Renal pelvis (tissue), 4 donors: ENCODE results near the gene XRN2. TPM values are rescaled to one million over a fixed set of nuclear protein-coding genes. Genes with fewer than 3 reads are reported as not detected.
A peak's percentile ranks its signal among the peaks of the same experiment; 100 is the strongest.

ENCODE experiments used
- DNase-seq: peaks from one replicate; pipeline ENCODE4 v3.0.0-alpha.2; 2013
- polyA plus RNA-seq, 3 donors: library from polyadenylated mRNA; unstranded; fragments of 120-200 nt; gene quantifications; one replicate each; pipeline ENCODE4 v1.2.1, GENCODE V29; 2013; ENCODE audit not compliant: insufficient read length in 3 of 3

The XRN2 gene
- polyA plus RNA-seq, 3 donors, result 90.3 to 95.1 (median 93.3) TPM

DNA sequence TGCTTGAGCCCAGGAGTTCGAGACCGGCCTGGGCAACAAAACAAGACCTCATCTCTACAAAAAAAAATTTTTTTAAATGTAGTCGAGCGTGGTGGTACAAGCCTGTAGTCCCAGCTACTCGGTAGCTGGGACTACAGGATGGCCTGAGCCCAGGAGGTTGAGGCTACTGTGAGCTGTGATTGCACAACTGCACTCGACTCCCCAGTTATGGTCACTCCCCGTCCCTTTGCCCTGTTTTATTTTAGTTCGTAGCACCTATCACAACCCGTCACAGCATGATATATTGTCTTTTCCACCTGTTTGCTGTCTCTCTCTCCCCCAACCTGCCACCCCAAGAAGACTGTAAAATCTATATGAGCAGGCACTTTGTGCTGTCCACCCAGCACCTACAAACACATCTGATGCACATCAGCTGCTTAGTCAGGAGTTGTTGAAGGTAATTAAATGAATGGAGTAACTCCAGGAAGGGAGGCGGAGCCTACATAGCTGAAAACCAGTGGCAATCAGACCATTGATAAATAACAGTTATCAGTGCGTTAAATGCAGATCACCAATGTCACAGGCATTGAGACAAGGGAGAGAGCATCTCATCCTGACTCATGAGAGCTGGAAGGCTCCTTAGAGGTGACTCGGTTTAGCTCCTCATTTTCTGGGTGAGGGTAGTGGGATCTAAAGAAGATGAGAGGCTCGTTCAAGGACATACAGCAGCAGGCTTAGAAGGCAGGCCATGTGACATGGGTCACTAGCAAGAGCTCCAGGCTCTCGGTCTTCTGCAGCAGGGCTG, 14.4 kb upstream of the XRN2 start:
- DNase-seq, result no peak

GRCh38 chr20:21289651-21290050, 13.5 kb upstream of the XRN2 start:
- DNase-seq, result no peak

- DNase-seq, result no peak
These were observed 12.1 kb upstream of the XRN2 start for GRCh38 chr20:21291026-21291425.

GRCh38 chr20:21294755-21295154, 8.4 kb upstream of the XRN2 start:
- DNase-seq, result no peak

DNA sequence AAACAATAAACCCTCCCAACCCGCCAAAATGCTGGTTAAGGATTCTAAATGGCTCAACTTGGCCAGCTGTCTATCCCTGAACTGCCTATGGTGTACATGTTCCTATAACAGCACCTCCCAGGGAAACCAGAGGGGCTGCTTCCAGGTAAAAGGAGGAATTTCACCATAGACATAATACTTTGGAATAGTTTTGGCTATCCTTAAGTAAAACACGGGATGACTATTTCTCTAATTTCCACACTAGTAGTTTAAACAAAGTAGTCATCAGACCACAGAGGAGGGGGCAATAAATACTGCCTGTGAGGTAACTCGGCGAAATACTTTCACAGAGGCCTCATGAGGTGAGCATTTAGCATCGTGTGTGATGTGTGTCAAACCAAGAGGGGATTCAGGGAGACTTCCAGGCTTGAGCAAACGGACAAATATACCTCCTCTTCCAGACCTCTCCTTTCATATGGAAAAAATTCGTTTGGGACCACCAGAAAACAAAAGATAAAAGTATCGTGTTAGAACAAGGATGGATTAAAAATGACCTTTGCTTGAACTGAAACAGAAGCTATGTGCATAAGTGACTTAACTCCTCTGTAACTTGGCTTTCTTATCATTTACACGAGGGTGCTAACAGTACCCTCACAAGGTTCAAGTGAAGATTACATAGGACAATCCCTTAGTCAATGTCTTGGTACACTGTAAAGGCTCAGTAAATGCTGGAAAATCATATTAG, 1.0 kb upstream of the XRN2 start:
- peak; percentile 9 for DNase-seq

- no peak for DNase-seq
These were observed 469 bp upstream of the XRN2 start for GRCh38 chr20:21302664-21303060.

- DNase-seq, result peak; percentile 15
These were observed 898 bp downstream of the XRN2 start for GRCh38 chr20:21303872-21304586.

DNA sequence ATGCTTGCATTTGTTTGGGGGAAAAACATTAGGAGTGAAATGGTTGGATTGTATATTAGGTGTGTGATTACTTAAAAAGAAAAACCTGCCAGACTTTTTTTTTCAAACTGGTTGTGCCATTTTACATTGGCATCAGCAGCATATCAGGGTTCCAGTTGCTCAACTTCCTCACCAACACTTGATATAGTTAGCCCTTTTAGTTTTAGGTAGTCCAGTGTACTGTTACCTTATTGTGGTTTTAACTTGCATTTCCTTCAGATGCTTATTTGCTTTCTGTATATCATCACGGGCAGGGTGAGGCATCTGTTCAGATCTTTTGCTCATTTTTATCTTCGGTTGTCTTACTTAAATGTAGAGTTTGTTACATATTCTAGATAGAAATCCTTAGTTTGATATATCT, 5.2 kb downstream of the XRN2 start:
- DNase-seq, result no peak

DNA sequence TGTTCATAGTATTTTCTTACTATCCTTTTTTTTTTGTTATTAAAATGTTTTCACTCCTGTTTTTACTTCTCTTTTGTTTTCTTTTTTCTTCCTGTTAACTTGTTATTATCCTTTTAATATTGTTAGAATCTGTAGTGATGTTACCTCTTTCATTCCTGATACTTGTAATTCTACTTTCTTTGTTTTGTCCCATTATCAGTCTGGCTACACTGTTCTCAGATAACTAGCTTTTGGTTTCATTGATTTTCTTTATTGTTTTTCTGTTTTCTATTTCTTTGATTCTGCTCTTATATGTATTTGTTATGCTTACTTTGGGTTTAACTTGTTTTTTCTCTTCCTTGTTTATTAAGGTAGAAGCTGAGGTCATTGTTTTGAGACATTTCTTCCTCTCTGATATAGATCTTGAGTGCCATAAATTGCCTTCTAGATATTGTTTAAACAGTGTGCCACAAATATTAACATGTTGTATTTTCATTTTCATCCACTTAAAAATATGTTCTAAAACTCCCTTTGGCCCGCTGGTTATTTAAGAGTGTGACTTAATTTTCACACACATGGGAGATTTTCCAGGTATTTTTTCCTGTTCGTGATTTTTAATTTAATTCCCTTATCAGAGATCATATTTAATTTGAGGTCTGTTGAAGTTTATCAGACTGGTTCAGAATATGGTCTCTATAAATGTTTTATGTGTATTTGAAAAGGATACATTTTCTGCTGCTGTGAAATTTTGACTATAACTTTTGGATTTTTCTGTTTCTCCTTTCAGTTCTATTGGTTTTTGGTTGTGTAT, 6.7 kb downstream of the XRN2 start:
- DNase-seq, result no peak

- DNase-seq, result no peak
These were observed 9.8 kb downstream of the XRN2 start for GRCh38 chr20:21312813-21313474.

GRCh38 chr20:21315138-21315537, 12.0 kb downstream of the XRN2 start:
- no peak for DNase-seq

GRCh38 chr20:21322083-21322710, 19.1 kb downstream of the XRN2 start:
- no peak for DNase-seq

- DNase-seq, result no peak
These were observed 19.8 kb downstream of the XRN2 start for GRCh38 chr20:21322921-21323331.

GRCh38 chr20:21323640-21324039, 20.5 kb downstream of the XRN2 start:
- DNase-seq, result no peak

DNA sequence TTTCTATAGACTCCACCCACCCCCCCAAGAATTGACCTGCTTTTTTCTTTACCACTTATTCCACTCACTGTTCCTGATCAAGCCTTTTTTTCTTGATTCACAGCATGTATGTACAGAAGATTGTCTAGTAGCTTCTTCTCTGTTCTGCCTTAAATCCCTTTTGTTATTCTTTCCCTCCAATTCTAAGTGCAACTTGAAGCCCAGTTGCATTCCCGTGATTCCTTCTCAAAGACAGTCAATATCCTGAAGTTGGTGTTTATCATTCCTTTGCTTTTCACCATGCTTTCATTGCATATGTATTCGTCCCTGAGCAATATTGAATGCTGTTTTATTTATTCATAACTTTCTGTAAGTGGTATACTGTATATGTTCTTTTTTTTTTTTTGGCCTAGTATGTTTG, 21.0 kb downstream of the XRN2 start:
- DNase-seq, result no peak

DNA sequence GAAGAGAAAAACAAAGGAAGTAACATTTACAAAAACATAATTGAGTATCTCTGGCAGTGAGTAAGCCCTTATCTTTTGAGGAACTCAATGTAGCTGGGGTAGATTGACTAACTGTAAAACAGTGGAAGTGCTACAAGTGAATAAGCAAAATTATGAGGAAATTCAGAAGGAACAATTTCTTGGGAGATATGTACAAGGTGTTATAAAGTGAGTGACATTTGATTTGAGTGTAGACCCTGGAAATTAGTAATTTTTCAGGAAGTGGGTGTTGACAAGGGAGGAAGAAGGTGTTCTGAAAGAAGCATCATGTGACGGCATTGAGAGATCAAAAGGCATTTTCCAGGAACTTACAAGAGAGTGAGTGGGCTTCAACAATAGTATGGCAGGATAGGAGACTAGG, 22.2 kb downstream of the XRN2 start:
- DNase-seq, result no peak

- DNase-seq, result no peak
These were observed 23.6 kb downstream of the XRN2 start for GRCh38 chr20:21326700-21327099.

GRCh38 chr20:21336455-21337151, 33.5 kb downstream of the XRN2 start:
- no peak for DNase-seq

DNA sequence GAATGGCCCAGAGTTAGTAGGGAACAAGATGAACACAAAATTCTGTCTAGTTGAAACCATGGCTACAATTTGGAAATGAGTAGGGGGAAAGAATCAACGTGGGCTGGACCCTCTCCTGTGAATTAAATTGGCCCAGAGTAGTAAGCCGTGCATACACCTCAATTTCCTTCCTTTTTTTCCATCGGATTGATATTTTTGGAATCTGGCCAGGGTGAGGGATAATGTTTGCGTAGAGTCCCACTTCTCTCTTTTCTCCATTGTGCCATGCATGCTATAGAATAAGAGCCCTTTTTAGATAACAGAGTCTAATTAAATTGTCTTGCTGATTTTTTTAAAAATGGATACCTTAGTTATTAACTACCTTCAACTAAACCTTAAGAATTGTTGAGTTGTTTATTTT, 35.2 kb downstream of the XRN2 start:
- no peak for DNase-seq

GRCh38 chr20:21339499-21339898, 36.4 kb downstream of the XRN2 start:
- DNase-seq, result no peak
